ENCODE measurements around the gene ZNF236. TPM values are rescaled to one million over a fixed set of nuclear protein-coding genes. Genes with fewer than 3 reads are reported as not detected.

ZNF236 gene
- total and polyA plus RNA-seq, 10 of the 15 experiments (the other 5 are each of a cell fraction or from before 2014, with no cell fraction given): 1.0 to 14.4 (median 5.9) TPM

DNA sequence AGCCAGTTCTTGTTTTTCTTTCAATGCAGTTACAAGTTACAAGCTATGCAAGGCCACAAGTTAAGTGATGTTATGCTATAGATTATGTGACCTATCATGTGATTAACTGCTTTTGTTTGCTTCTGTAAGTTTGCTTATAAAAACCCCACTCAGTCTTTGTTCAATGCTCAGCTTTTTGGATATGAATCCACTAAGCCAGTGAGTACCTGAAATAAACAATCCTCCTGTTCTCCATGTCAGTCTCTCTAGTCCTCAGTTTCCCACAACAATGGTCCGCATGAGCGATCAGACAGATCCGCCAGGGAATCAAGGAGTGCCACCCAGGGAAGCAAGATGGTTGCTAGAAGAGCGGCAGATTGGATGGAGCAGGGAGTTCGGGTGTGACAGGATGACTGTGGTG lies 30.7 kb upstream of the ZNF236 start:
- no peaks in the 10 kb centered on the region for H4K20me1 ChIP-seq (ENCODE audit: control insufficient read depth, insufficient read depth)
- FAIRE-seq: no peak
- H3K79me2 ChIP-seq (ENCODE audit: control insufficient read depth, insufficient read depth, low read length): no peaks in the 10 kb centered on the region
- ChIA-PET SMC1A (ENCODE audit: uncharacterized antibody, unreplicated experiment) (no interaction called here), POLR2A (no interaction called here), CTCF (interaction anchor here (5.4 kb wide), 1 partner anchor 11 kb away, joined by 35 read pairs; no protein-coding TSS in a partner anchor), RAD21 (ENCODE audit: unreplicated experiment) (no interaction called here)
- no peaks in the 10 kb centered on the region for H3K4me1 ChIP-seq (ENCODE audit: control insufficient read depth, insufficient read depth, low read length)
- BruUV-seq (replicated peaks): no TSS peak
- intact Hi-C loops (cut with micrococcal nuclease; ENCODE audit: unreplicated experiment) (no loop called here), in situ Hi-C loops (cut with MboI) (no loop called here)
- no peaks in the 10 kb centered on the region; the same call in 2 of the 3 replicates for H3K9me3 ChIP-seq (replicated peaks; ENCODE audit: control insufficient read depth, insufficient read depth, low read length)
- H3K9ac ChIP-seq (ENCODE audit: control insufficient read depth, insufficient read depth, low read length): no peak overlapping the region
- 92% methylated on average over 5 of the region's 5 CpGs for WGBS (ENCODE audit: insufficient coverage, insufficient replicate concordance, low lambda C conversion rate, missing lambda C conversion rate)
- H3K27me3 ChIP-seq (replicated peaks in 1 of 2; ENCODE audit: control insufficient read depth in 2 of 2, insufficient read depth in 2 of 2, low read length in 1 of 2): no peaks in the 10 kb centered on the region
- H3K27ac ChIP-seq (ENCODE audit: control insufficient read depth, insufficient read depth): no peak overlapping the region
- H2AFZ ChIP-seq (ENCODE audit: control insufficient read depth, low read depth, low read length): no peak overlapping the region
- H3K36me3 ChIP-seq (ENCODE audit: control insufficient read depth in 2 of 2, insufficient read depth in 2 of 2, low read length in 1 of 2): no peaks in the 10 kb centered on the region
- no peak for ATAC-seq
- H3K4me2 ChIP-seq (ENCODE audit: control insufficient read depth, insufficient read depth): no peak overlapping the region
- no peak for DNase-seq (ENCODE audit: low read depth, low spot score)
- TF ChIP-seq POLR2AphosphoS5 (IDR thresholded peaks at IDR 0.05; ENCODE audit: low read length): no peak
- TF ChIP-seq STAT3 (IDR thresholded peaks at IDR 0.05; ENCODE audit: low read depth, low read length): no peak
- no peak for TF ChIP-seq RCOR1 (conservative IDR thresholded peaks at IDR 0.05; ENCODE audit: low read depth, low read length)
- TF ChIP-seq, protein P1, sequence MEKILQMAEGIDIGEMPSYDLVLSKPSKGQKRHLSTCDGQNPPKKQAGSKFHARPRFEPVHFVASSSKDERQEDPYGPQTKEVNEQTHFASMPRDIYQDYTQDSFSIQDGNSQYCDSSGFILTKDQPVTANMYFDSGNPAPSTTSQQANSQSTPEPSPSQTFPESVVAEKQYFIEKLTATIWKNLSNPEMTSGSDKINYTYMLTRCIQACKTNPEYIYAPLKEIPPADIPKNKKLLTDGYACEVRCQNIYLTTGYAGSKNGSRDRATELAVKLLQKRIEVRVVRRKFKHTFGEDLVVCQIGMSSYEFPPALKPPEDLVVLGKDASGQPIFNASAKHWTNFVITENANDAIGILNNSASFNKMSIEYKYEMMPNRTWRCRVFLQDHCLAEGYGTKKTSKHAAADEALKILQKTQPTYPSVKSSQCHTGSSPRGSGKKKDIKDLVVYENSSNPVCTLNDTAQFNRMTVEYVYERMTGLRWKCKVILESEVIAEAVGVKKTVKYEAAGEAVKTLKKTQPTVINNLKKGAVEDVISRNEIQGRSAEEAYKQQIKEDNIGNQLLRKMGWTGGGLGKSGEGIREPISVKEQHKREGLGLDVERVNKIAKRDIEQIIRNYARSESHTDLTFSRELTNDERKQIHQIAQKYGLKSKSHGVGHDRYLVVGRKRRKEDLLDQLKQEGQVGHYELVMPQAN (conservative IDR thresholded peaks at IDR 0.05): no peak
- no peak for TF ChIP-seq SMAD5 (IDR thresholded peaks at IDR 0.05; ENCODE audit: low read depth)
- TF ChIP-seq EGR1 (IDR thresholded peaks at IDR 0.05; ENCODE audit: borderline replicate concordance in 1 of 2, low read depth in 2 of 2, low read length in 2 of 2): no peak
- TF ChIP-seq SKIL (IDR thresholded peaks at IDR 0.05; ENCODE audit: low read depth, poor library complexity, severe bottlenecking): no peak
- no peak for TF ChIP-seq STAT1 (conservative IDR thresholded peaks at IDR 0.05)
- no peak for TF ChIP-seq SIX5 (IDR thresholded peaks at IDR 0.05; ENCODE audit: low read depth, low read length, severe bottlenecking)
- TF ChIP-seq CTCF (IDR thresholded peaks at IDR 0.05 in 2 of 3, conservative IDR thresholded peaks at IDR 0.05 in 1 of 3; ENCODE audit: control insufficient read depth in 2 of 3, extremely low read depth in 1 of 3, insufficient read depth in 1 of 3, low read depth in 3 of 3, low read length in 3 of 3): no peak
- no peak for TF ChIP-seq SRF (IDR thresholded peaks at IDR 0.05; ENCODE audit: low read depth in 2 of 2, low read length in 2 of 2)
- TF ChIP-seq, protein P2, sequence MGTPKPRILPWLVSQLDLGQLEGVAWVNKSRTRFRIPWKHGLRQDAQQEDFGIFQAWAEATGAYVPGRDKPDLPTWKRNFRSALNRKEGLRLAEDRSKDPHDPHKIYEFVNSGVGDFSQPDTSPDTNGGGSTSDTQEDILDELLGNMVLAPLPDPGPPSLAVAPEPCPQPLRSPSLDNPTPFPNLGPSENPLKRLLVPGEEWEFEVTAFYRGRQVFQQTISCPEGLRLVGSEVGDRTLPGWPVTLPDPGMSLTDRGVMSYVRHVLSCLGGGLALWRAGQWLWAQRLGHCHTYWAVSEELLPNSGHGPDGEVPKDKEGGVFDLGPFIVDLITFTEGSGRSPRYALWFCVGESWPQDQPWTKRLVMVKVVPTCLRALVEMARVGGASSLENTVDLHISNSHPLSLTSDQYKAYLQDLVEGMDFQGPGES (IDR thresholded peaks at IDR 0.05): no peak
- no peak for TF ChIP-seq ZNF274 (IDR thresholded peaks at IDR 0.05; ENCODE audit: insufficient read depth, insufficient read length)
- no peak for TF ChIP-seq ZNF207 (IDR thresholded peaks at IDR 0.05; ENCODE audit: borderline replicate concordance)
- no peak for TF ChIP-seq TCF7 (IDR thresholded peaks at IDR 0.05; ENCODE audit: borderline replicate concordance)
- TF ChIP-seq TARDBP (IDR thresholded peaks at IDR 0.05; ENCODE audit: borderline replicate concordance): no peak
- no peak for TF ChIP-seq NFIC (IDR thresholded peaks at IDR 0.05; ENCODE audit: low read depth, low read length)
- no peak for TF ChIP-seq CHD2 (IDR thresholded peaks at IDR 0.05; ENCODE audit: borderline replicate concordance, low read depth, low read length)
- TF ChIP-seq ZNF24 (IDR thresholded peaks at IDR 0.05): no peak
- no peak overlapping the region for H3K4me3 ChIP-seq
